A549 (cell line): ENCODE data around the gene KRT222. TPM values are rescaled to one million over a fixed set of nuclear protein-coding genes. Genes with fewer than 3 reads are reported as not detected.

ENCODE experiments used
- ATAC-seq, 2 experiments: fragments of 200-7000 bp in 1 of 2; fragments of >200 bp in 1 of 2; cut with Nextera tagmentation in 1 of 2; cut with Tn5 transposase in 1 of 2; 3 replicates each; pipeline versions ENCODE4 v1.8.0 to v1.9.1; 2018 to 2020; ENCODE audit warnings: mild to moderate bottlenecking in 1 of 2, moderate library complexity in 1 of 2
- CTCF ChIA-PET: fragments of 300-600 bp; sonication (Branson Sonifier 250); formaldehyde crosslinking; extraction: SDS; loops from one replicate; lab custom pipeline; 2021; ENCODE audit warnings: antibody characterized with exemption, inconsistent platforms; lab: Yijun Ruan, JAX
- POLR2A ChIA-PET: fragments of 350-600 bp; formaldehyde crosslinking; extraction: SDS; loops from one replicate; lab custom pipeline; 2021; ENCODE audit warnings: antibody characterized with exemption, inconsistent platforms; lab: Yijun Ruan, JAX
- DNase-seq, 2 experiments: peaks; one replicate each; pipeline versions ENCODE4 v3.0.0 to v3.0.0-alpha.2; 2011 to 2016; ENCODE audit warnings: low read depth in 1 of 2, low spot score in 1 of 2
- FAIRE-seq: peaks from 2 replicates; lab custom pipeline; 2011; peaks lifted over from hg19 to GRCh38; lab: Jason Lieb, UNC
- H3K27ac ChIP-seq, 2 experiments: fragments of >200 bp; sonication (Bioruptor Twin); formaldehyde crosslinking; 3 replicates each; pipeline ENCODE4 v1.5.1; 2016 to 2017
- H3K4me1 ChIP-seq: fragments of >200 bp; sonication (Bioruptor Twin); formaldehyde crosslinking; 3 replicates; pipeline ENCODE4 v1.6.1; 2016
- H3K4me2 ChIP-seq: fragments of >200 bp; sonication (Bioruptor Twin); formaldehyde crosslinking; 3 replicates; pipeline ENCODE4 v1.6.1; 2016
- H3K4me3 ChIP-seq: fragments of >200 bp; sonication (Bioruptor Twin); formaldehyde crosslinking; 3 replicates; pipeline ENCODE4 v1.5.1; 2016
- H3K9me3 ChIP-seq: fragments of >200 bp; sonication (Bioruptor Twin); formaldehyde crosslinking; 3 replicates; pipeline ENCODE4 v1.6.1; 2016
- BCL3 ChIP-seq: fragments of >200 bp; sonication (Bioruptor Twin); formaldehyde crosslinking; IDR thresholded peaks from 3 replicates; pipeline ENCODE4 v1.6.1; 2016
- CHD2 ChIP-seq: fragments of 150-350 bp; IDR thresholded peaks from 2 replicates; pipeline ENCODE4 v1.6.1; 2014; ENCODE audit warnings: low read length; ENCODE audit not compliant: partially characterized antibody
- EHF ChIP-seq: fragments of 250-450 bp; sonication (Bioruptor Pico); IDR thresholded peaks from 2 replicates; pipeline ENCODE4 v1.5.0; 2020; ENCODE audit warnings: mild to moderate bottlenecking
- JUNB ChIP-seq: fragments of >200 bp; sonication (Bioruptor Twin); formaldehyde crosslinking; IDR thresholded peaks from 2 replicates; pipeline ENCODE4 v1.6.1; 2016
- MAX ChIP-seq: IDR thresholded peaks from 2 replicates; pipeline ENCODE4 v1.6.1; 2012
- MYC ChIP-seq: IDR thresholded peaks from 2 replicates; pipeline ENCODE4 v1.6.1; 2012; ENCODE audit warnings: mild to moderate bottlenecking, inconsistent platforms, low read length, improper control_type of control experiment, borderline replicate concordance
- PHF8 ChIP-seq: fragments of 200-600 bp; sonication (generic); IDR thresholded peaks from 2 replicates; pipeline ENCODE4 v1.6.1; 2016; ENCODE audit warnings: low read depth, mild to moderate bottlenecking, antibody characterized with exemption, moderate library complexity, borderline replicate concordance
- RAD21 ChIP-seq, 2 experiments: fragments of >200 bp in 1 of 2; sonication (Bioruptor Twin) in 1 of 2; formaldehyde crosslinking in 1 of 2; IDR thresholded peaks in 1 of 2; conservative IDR thresholded peaks in 1 of 2; 2 replicates in 1 of 2; 3 replicates in 1 of 2; pipeline ENCODE4 v1.6.1; 2012 to 2018; ENCODE audit warnings: inconsistent platforms in 1 of 2
- REST ChIP-seq: fragments of 200-600 bp; sonication (generic); IDR thresholded peaks from 2 replicates; pipeline ENCODE4 v1.6.1; 2016; ENCODE audit warnings: antibody characterized with exemption, mild to moderate bottlenecking, moderate library complexity
- RNF2 ChIP-seq: fragments of 200-600 bp; sonication (generic); IDR thresholded peaks from 2 replicates; pipeline ENCODE4 v1.6.1; 2016; ENCODE audit warnings: low read depth, mild to moderate bottlenecking, antibody characterized with exemption, moderate library complexity, borderline replicate concordance
- TP53 ChIP-seq: fragments of 250-450 bp; sonication (Bioruptor Pico); IDR thresholded peaks from 2 replicates; pipeline ENCODE4 v1.5.0; 2021; ENCODE audit warnings: mild to moderate bottlenecking, moderate library complexity
- ZC3H11A ChIP-seq: fragments of 450-650 bp; IDR thresholded peaks from 2 replicates; pipeline ENCODE4 v1.6.1; 2014; ENCODE audit warnings: antibody characterized with exemption, mild to moderate bottlenecking
- WGBS: methylation state at CpG from one replicate; pipeline ENCODE4 v1.1.6; 2017; ENCODE audit errors: missing lambda C conversion rate; 5-methylcytosine and 5-hydroxymethylcytosine counted together
- polyA plus RNA-seq, 4 experiments: library from polyadenylated mRNA; depleted of rRNA in 3 of 4; stranded (reverse); fragments of >200 nt; fragmentation: RNase III in 1 of 4; extraction: RNeasy Plus Mini Kit Qiagen cat#74134 plus additional on column Dnase treatment in 1 of 4; gene quantifications; 2 replicates in 3 of 4; 3 replicates in 1 of 4; pipeline ENCODE4 v1.2.3, GENCODE V29; 2011 to 2017
- TF ChIP-seq, protein P1 (sequence below): IDR thresholded peaks from 2 replicates; pipeline ENCODE4 v1.6.1; 2012
- TF ChIP-seq, protein P2 (sequence below): fragments of 250-450 bp; sonication (Bioruptor Pico); IDR thresholded peaks from 2 replicates; pipeline ENCODE4 v1.5.0; 2020; ENCODE audit warnings: low read depth, mild to moderate bottlenecking, moderate library complexity
- TF ChIP-seq, protein P3 (sequence below): fragments of 450-650 bp; IDR thresholded peaks from 2 replicates; pipeline ENCODE4 v1.6.1; 2014; ENCODE audit warnings: antibody characterized with exemption
- TF ChIP-seq, protein P4 (sequence below): fragments of 250-450 bp; sonication (Bioruptor Pico); IDR thresholded peaks from 2 replicates; pipeline ENCODE4 v1.5.0; 2021; ENCODE audit warnings: mild to moderate bottlenecking, moderate library complexity, borderline replicate concordance

The KRT222 gene
- polyA plus RNA-seq, 2 of the 4 experiments (the other 2 are of a cell fraction), result 1.8 TPM

DNA sequence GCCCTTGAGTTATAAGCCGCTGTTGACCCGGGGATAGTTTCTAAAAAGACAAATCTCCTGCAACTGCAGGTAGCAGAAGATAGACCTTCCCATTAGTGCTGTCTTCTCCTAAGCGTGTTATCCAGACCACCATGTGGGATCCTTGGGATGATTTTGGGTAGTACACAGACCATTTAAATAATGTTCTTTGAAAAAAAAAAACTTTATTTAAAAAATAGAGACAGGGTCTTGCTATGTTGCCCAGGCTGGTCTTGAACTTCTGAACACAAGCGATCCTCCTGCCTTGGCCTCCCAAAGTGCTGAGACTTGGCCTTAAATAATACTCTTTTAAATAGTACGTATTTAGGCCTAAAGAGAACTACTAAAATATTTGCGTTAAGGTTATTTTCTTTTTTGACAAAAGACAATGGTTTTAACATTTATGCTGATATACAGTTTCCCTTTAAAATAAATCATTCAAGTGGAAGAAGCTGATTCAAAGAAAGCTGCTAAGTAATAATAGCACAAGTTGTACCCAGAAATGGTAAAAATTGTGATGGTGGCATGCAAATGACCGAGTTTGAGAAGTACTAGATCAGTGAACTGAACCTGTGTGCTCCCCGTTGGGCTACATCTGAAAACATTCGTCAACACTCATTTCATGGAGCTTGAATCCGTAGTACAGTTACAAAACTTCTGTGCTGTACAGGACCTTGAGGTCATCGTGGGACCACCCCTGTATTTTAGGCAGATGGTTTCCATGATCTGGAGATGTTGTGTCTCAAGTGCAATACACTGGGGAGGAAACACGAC, 41.4 kb downstream of the KRT222 start:
- POLR2A ChIA-PET, result interaction anchor here (0.6 kb wide), 1 partner anchor 24 kb away, joined by 3 read pairs; the partner anchor contains the start of gene SMARCE1
- Histone ChIP-seq H3K4me1 (0 out of 3 replicates have a peak, but pooled peaks cover 3% of the 10 kb centered on the region), H3K4me2 (no peak overlapping the region), H3K4me3 (no peak overlapping the region), H3K9me3 (no peaks in the 10 kb centered on the region), H3K27ac (no peak overlapping the region)
- FAIRE-seq (no peak), DNase-seq (no peak), ATAC-seq (no peak)
- CTCF ChIA-PET, result interaction anchor here (0.5 to 20.0 kb wide), 10 partner anchors 9 to 1041 kb away, joined by 3 to 304 read pairs (median 7); no protein-coding TSS in a partner anchor
- 74% methylated on average over 12 of the region's 12 CpGs for WGBS
- TF ChIP-seq BCL3 (no peak), RAD21 (conservative IDR thresholded peaks at IDR 0.05 in 1 of 2, IDR thresholded peaks at IDR 0.05 in 1 of 2) (no peak), RNF2 (no peak), PHF8 (no peak), CHD2 (no peak), JUNB (no peak), TP53 (CRISPR knock-in tag) (no peak), MAX (no peak), MYC (no peak), REST (no peak), EHF (CRISPR knock-in tag) (no peak), ZC3H11A (no peak)
- TF ChIP-seq, protein P1, sequence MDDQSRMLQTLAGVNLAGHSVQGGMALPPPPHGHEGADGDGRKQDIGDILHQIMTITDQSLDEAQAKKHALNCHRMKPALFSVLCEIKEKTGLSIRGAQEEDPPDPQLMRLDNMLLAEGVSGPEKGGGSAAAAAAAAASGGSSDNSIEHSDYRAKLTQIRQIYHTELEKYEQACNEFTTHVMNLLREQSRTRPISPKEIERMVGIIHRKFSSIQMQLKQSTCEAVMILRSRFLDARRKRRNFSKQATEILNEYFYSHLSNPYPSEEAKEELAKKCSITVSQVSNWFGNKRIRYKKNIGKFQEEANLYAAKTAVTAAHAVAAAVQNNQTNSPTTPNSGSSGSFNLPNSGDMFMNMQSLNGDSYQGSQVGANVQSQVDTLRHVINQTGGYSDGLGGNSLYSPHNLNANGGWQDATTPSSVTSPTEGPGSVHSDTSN, result no peak
- TF ChIP-seq, protein P2, sequence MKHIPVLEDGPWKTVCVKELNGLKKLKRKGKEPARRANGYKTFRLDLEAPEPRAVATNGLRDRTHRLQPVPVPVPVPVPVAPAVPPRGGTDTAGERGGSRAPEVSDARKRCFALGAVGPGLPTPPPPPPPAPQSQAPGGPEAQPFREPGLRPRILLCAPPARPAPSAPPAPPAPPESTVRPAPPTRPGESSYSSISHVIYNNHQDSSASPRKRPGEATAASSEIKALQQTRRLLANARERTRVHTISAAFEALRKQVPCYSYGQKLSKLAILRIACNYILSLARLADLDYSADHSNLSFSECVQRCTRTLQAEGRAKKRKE (CRISPR knock-in tag), result no peak
- TF ChIP-seq, protein P3, sequence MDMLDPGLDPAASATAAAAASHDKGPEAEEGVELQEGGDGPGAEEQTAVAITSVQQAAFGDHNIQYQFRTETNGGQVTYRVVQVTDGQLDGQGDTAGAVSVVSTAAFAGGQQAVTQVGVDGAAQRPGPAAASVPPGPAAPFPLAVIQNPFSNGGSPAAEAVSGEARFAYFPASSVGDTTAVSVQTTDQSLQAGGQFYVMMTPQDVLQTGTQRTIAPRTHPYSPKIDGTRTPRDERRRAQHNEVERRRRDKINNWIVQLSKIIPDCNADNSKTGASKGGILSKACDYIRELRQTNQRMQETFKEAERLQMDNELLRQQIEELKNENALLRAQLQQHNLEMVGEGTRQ, result no peak
- TF ChIP-seq, protein P4, sequence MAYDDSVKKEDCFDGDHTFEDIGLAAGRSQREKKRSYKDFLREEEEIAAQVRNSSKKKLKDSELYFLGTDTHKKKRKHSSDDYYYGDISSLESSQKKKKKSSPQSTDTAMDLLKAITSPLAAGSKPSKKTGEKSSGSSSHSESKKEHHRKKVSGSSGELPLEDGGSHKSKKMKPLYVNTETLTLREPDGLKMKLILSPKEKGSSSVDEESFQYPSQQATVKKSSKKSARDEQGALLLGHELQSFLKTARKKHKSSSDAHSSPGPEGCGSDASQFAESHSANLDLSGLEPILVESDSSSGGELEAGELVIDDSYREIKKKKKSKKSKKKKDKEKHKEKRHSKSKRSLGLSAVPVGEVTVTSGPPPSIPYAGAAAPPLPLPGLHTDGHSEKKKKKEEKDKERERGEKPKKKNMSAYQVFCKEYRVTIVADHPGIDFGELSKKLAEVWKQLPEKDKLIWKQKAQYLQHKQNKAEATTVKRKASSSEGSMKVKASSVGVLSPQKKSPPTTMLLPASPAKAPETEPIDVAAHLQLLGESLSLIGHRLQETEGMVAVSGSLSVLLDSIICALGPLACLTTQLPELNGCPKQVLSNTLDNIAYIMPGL (CRISPR knock-in tag), result no peak
